Liver (tissue), 9 donors: ENCODE data around the gene RNF182. TPM values are rescaled to one million over a fixed set of nuclear protein-coding genes. Genes with fewer than 3 reads are reported as not detected.

Experiments used
- DNase-seq: peaks from one replicate; pipeline ENCODE4 v3.0.0-alpha.2; 2017; ENCODE audit warnings: low spot score
- H3K27ac ChIP-seq, 2 donors: one replicate each; pipeline ENCODE4 v1.7.0; 2013; ENCODE audit warnings: inconsistent platforms in 2 of 2, low read length in 2 of 2, control low read depth in 1 of 2, low read depth in 1 of 2, mild to moderate bottlenecking in 1 of 2
- H3K27me3 ChIP-seq, 4 donors: one replicate each; pipeline versions ENCODE4 v1.6.1 to v1.7.0; 2013; ENCODE audit warnings: low read length in 3 of 4, inconsistent platforms in 1 of 4, mild to moderate bottlenecking in 1 of 4, moderate library complexity in 1 of 4; ENCODE audit not compliant: control insufficient read depth in 4 of 4, insufficient read depth in 4 of 4
- H3K36me3 ChIP-seq, 4 donors: one replicate each; pipeline versions ENCODE4 v1.6.1 to v1.7.0; 2013; ENCODE audit warnings: low read length in 3 of 4, mild to moderate bottlenecking in 3 of 4, low read depth in 1 of 4, moderate library complexity in 1 of 4; ENCODE audit not compliant: control insufficient read depth in 4 of 4, insufficient read depth in 3 of 4
- H3K4me1 ChIP-seq, 4 donors: one replicate each; pipeline versions ENCODE4 v1.6.1 to v1.7.0; 2013; ENCODE audit warnings: low read length in 3 of 4, mild to moderate bottlenecking in 3 of 4, moderate library complexity in 1 of 4; ENCODE audit not compliant: control insufficient read depth in 4 of 4, insufficient read depth in 4 of 4
- H3K4me3 ChIP-seq, 3 donors: one replicate each; pipeline versions ENCODE4 v1.6.1 to v1.7.0; 2013; ENCODE audit warnings: low read length in 3 of 3, control low read depth in 1 of 3, low read depth in 1 of 3, mild to moderate bottlenecking in 1 of 3
- H3K9ac ChIP-seq, 2 donors: one replicate each; pipeline ENCODE4 v1.7.0; 2013; ENCODE audit warnings: low read length in 2 of 2, mild to moderate bottlenecking in 2 of 2, moderate library complexity in 2 of 2, control low read depth in 1 of 2, low read depth in 1 of 2
- H3K9me3 ChIP-seq, 4 donors: one replicate each; pipeline versions ENCODE4 v1.6.1 to v1.7.0; 2013; ENCODE audit warnings: low read length in 3 of 4; ENCODE audit not compliant: control insufficient read depth in 4 of 4
- ATF3 ChIP-seq: IDR thresholded peaks from 2 replicates; pipeline ENCODE4 v1.6.1; 2016; ENCODE audit warnings: antibody characterized with exemption
- CTCF ChIP-seq: fragments of 150-350 bp; IDR thresholded peaks from 2 replicates; pipeline ENCODE4 v1.5.1; 2017; ENCODE audit warnings: improper control_type of control experiment, low read depth, low read length; ENCODE audit not compliant: missing input control
- EGR1 ChIP-seq, 2 donors: IDR thresholded peaks; 2 replicates each; pipeline ENCODE4 v1.6.1; 2016 to 2018; ENCODE audit warnings: antibody characterized with exemption in 2 of 2, low read depth in 2 of 2
- FOXA1 ChIP-seq: IDR thresholded peaks from 2 replicates; pipeline ENCODE4 v1.6.1; 2016; ENCODE audit warnings: antibody characterized with exemption
- FOXA2 ChIP-seq: IDR thresholded peaks from 2 replicates; pipeline ENCODE4 v1.6.1; 2016; ENCODE audit warnings: antibody characterized with exemption
- GABPA ChIP-seq, 2 donors: IDR thresholded peaks in 1 of 2; conservative IDR thresholded peaks in 1 of 2; 2 replicates each; pipeline ENCODE4 v1.6.1; 2016; ENCODE audit warnings: antibody characterized with exemption in 2 of 2, mild to moderate bottlenecking in 1 of 2, moderate library complexity in 1 of 2
- HNF4G ChIP-seq: IDR thresholded peaks from 2 replicates; pipeline ENCODE4 v1.6.1; 2016; ENCODE audit warnings: antibody characterized with exemption
- MAX ChIP-seq: IDR thresholded peaks from 2 replicates; pipeline ENCODE4 v1.6.1; 2016; ENCODE audit warnings: antibody characterized with exemption
- NR2F2 ChIP-seq: IDR thresholded peaks from 2 replicates; pipeline ENCODE4 v1.6.1; 2016; ENCODE audit warnings: antibody characterized with exemption
- RAD21 ChIP-seq, 2 donors: IDR thresholded peaks; 2 replicates each; pipeline ENCODE4 v1.6.1; 2016; ENCODE audit warnings: antibody characterized with exemption in 2 of 2, mild to moderate bottlenecking in 2 of 2
- REST ChIP-seq: IDR thresholded peaks from 2 replicates; pipeline ENCODE4 v1.6.1; 2016; ENCODE audit warnings: antibody characterized with exemption, mild to moderate bottlenecking
- RXRA ChIP-seq, 2 donors: IDR thresholded peaks; 2 replicates each; pipeline ENCODE4 v1.6.1; 2017 to 2018; ENCODE audit warnings: antibody characterized with exemption in 2 of 2, mild to moderate bottlenecking in 1 of 2
- SP1 ChIP-seq: IDR thresholded peaks from 2 replicates; pipeline ENCODE4 v1.6.1; 2018; ENCODE audit warnings: antibody characterized with exemption, mild to moderate bottlenecking
- TAF1 ChIP-seq: conservative IDR thresholded peaks from 2 replicates; pipeline ENCODE4 v1.6.1; 2016; ENCODE audit warnings: antibody characterized with exemption, mild to moderate bottlenecking
- YY1 ChIP-seq: IDR thresholded peaks from 2 replicates; pipeline ENCODE4 v1.6.1; 2016; ENCODE audit warnings: antibody characterized with exemption, mild to moderate bottlenecking
- ZBTB33 ChIP-seq: IDR thresholded peaks from 2 replicates; pipeline ENCODE4 v1.6.1; 2016; ENCODE audit warnings: antibody characterized with exemption
- WGBS: extraction: QIAGEN DNeasy Blood & Tissue Kit; methylation state at CpG from one replicate; pipeline ENCODE4 v1.1.7; 2013; 5-methylcytosine and 5-hydroxymethylcytosine counted together
- polyA plus RNA-seq, 2 donors: library from polyadenylated mRNA; stranded (reverse) in 1 of 2; unstranded in 1 of 2; fragments of 200-250 nt in 1 of 2; fragments of >200 nt in 1 of 2; fragmentation: Nextera tagmentation in 1 of 2; extraction: Ambion mirVana in 1 of 2; gene quantifications; one replicate each; pipeline versions ENCODE4 v1.2.1 to v1.2.3, GENCODE V29; 2013 to 2015
- total RNA-seq, 2 donors: library from RNA; depleted of rRNA; stranded (reverse); fragments of >200 nt; gene quantifications; one replicate each; pipeline ENCODE4 v1.2.3, GENCODE V29; 2014
- donor health status: healthy.
- donor health status: healthy.
- donor health status: healthy.
- donor health status: healthy.
- donor health status: healthy.

Gene RNF182
- total and polyA plus RNA-seq, 4 donors: 1.4 TPM; not detected in 3

GRCh38 chr6:13920552-13920951, 4.2 kb upstream of the RNF182 start:
- 66% methylated on average over 4 of the region's 4 CpGs for WGBS
- no peak for TF ChIP-seq RXRA (IDR thresholded peaks at IDR 0.05)
- TF ChIP-seq RAD21 (IDR thresholded peaks at IDR 0.05): no peak
- TF ChIP-seq HNF4G: no peak
- TF ChIP-seq FOXA2: no peak
- TF ChIP-seq EGR1 (IDR thresholded peaks at IDR 0.05; ENCODE audit: low read depth in 2 of 2): no peak
- TF ChIP-seq MAX: no peak
- TF ChIP-seq YY1: no peak
- TF ChIP-seq FOXA1: no peak
- no peak for TF ChIP-seq ATF3
- H3K36me3 ChIP-seq: no peaks in the 10 kb centered on the region
- H3K9ac ChIP-seq: no peak overlapping the region
- DNase-seq: no peak
- H3K4me1 ChIP-seq: peaks cover 2 to 12% (median 7%) of the 10 kb centered on the region in 4 donors
- H3K4me3 ChIP-seq: no peak overlapping the region
- H3K9me3 ChIP-seq: no peaks in the 10 kb centered on the region
- no peak overlapping the region for H3K27ac ChIP-seq
- peaks cover 0 to 18% (median 7%) of the 10 kb centered on the region in 4 donors for H3K27me3 ChIP-seq

GRCh38 chr6:13922750-13923149, 2.0 kb upstream of the RNF182 start:
- Histone ChIP-seq H3K27ac (no peak overlapping the region), H3K4me1 (peaks cover 2 to 12% (median 7%) of the 10 kb centered on the region in 4 donors), H3K9me3 (no peaks in the 10 kb centered on the region), H3K9ac (no peak overlapping the region), H3K4me3 (no peak overlapping the region), H3K36me3 (no peaks in the 10 kb centered on the region), H3K27me3 (peaks cover 2 to 30% (median 14%) of the 10 kb centered on the region in 4 donors)
- no peak for TF ChIP-seq ZBTB33
- no peak for TF ChIP-seq RXRA (IDR thresholded peaks at IDR 0.05)
- TF ChIP-seq CTCF: no peak
- TF ChIP-seq MAX: no peak
- no peak for TF ChIP-seq TAF1
- TF ChIP-seq SP1: no peak
- no peak for TF ChIP-seq FOXA2
- TF ChIP-seq GABPA (IDR thresholded peaks at IDR 0.05 in 1 of 2, conservative IDR thresholded peaks at IDR 0.05 in 1 of 2): no peak
- TF ChIP-seq NR2F2: no peak
- no peak for TF ChIP-seq FOXA1
- TF ChIP-seq REST: no peak
- no peak for DNase-seq
- 81% methylated on average over 3 of the region's 3 CpGs for WGBS
